ENCODE results near the gene NEGR1.

Gene NEGR1

GRCh38 chr1:72202761-72203160, 79.6 kb downstream of the NEGR1 start:
- Histone ChIP-seq H3K27me3 (replicated peaks; ENCODE audit: control insufficient read depth, insufficient read depth, low read length, poor library complexity, severe bottlenecking) (no peaks in the 10 kb centered on the region), H3K4me1 (ENCODE audit: control insufficient read depth, insufficient read depth, low read length, poor library complexity, severe bottlenecking) (no peaks in the 10 kb centered on the region), H3K4me3 (ENCODE audit: insufficient read depth, low read depth, low read length, poor library complexity, severe bottlenecking) (no peak overlapping the region), H3K36me3 (ENCODE audit: control insufficient read depth, insufficient read depth, low read length) (no peaks in the 10 kb centered on the region), H3K9me3 (ENCODE audit: control insufficient read depth, low read length) (no peaks in the 10 kb centered on the region), H3K27ac (ENCODE audit: insufficient read depth, low read length, poor library complexity, severe bottlenecking) (no peak overlapping the region)
- no peak for DNase-seq

GRCh38 chr1:72197786-72198185, 84.6 kb downstream of the NEGR1 start:
- H3K27me3 ChIP-seq (replicated peaks; ENCODE audit: control insufficient read depth, insufficient read depth, low read length, poor library complexity, severe bottlenecking): no peaks in the 10 kb centered on the region
- H3K36me3 ChIP-seq (ENCODE audit: control insufficient read depth, insufficient read depth, low read length): no peaks in the 10 kb centered on the region
- no peaks in the 10 kb centered on the region for H3K4me1 ChIP-seq (ENCODE audit: control insufficient read depth, insufficient read depth, low read length, poor library complexity, severe bottlenecking)
- H3K9me3 ChIP-seq (ENCODE audit: control insufficient read depth, low read length): no peaks in the 10 kb centered on the region
- no peak overlapping the region for H3K27ac ChIP-seq (ENCODE audit: insufficient read depth, low read length, poor library complexity, severe bottlenecking)
- DNase-seq: no peak
- H3K4me3 ChIP-seq (ENCODE audit: insufficient read depth, low read depth, low read length, poor library complexity, severe bottlenecking): no peak overlapping the region

GRCh38 chr1:72186733-72187307, 95.5 kb downstream of the NEGR1 start:
- H3K27me3 ChIP-seq (replicated peaks; ENCODE audit: control insufficient read depth, insufficient read depth, low read length, poor library complexity, severe bottlenecking): no peaks in the 10 kb centered on the region
- no peaks in the 10 kb centered on the region for H3K36me3 ChIP-seq (ENCODE audit: control insufficient read depth, insufficient read depth, low read length)
- no peak for DNase-seq
- no peaks in the 10 kb centered on the region for H3K9me3 ChIP-seq (ENCODE audit: control insufficient read depth, low read length)
- H3K4me3 ChIP-seq (ENCODE audit: insufficient read depth, low read depth, low read length, poor library complexity, severe bottlenecking): no peak overlapping the region
- no peaks in the 10 kb centered on the region for H3K4me1 ChIP-seq (ENCODE audit: control insufficient read depth, insufficient read depth, low read length, poor library complexity, severe bottlenecking)
- no peak overlapping the region for H3K27ac ChIP-seq (ENCODE audit: insufficient read depth, low read length, poor library complexity, severe bottlenecking)

GRCh38 chr1:72184099-72184701, 98.1 kb downstream of the NEGR1 start:
- Histone ChIP-seq H3K27me3 (replicated peaks; ENCODE audit: control insufficient read depth, insufficient read depth, low read length, poor library complexity, severe bottlenecking) (no peaks in the 10 kb centered on the region), H3K9me3 (ENCODE audit: control insufficient read depth, low read length) (no peaks in the 10 kb centered on the region), H3K27ac (ENCODE audit: insufficient read depth, low read length, poor library complexity, severe bottlenecking) (no peak overlapping the region), H3K4me1 (ENCODE audit: control insufficient read depth, insufficient read depth, low read length, poor library complexity, severe bottlenecking) (no peaks in the 10 kb centered on the region), H3K36me3 (ENCODE audit: control insufficient read depth, insufficient read depth, low read length) (no peaks in the 10 kb centered on the region), H3K4me3 (ENCODE audit: insufficient read depth, low read depth, low read length, poor library complexity, severe bottlenecking) (no peak overlapping the region)
- no peak for DNase-seq

- Histone ChIP-seq H3K36me3 (ENCODE audit: control insufficient read depth, insufficient read depth, low read length) (no peaks in the 10 kb centered on the region), H3K4me1 (ENCODE audit: control insufficient read depth, insufficient read depth, low read length, poor library complexity, severe bottlenecking) (no peaks in the 10 kb centered on the region), H3K27ac (ENCODE audit: insufficient read depth, low read length, poor library complexity, severe bottlenecking) (no peak overlapping the region), H3K27me3 (replicated peaks; ENCODE audit: control insufficient read depth, insufficient read depth, low read length, poor library complexity, severe bottlenecking) (no peaks in the 10 kb centered on the region), H3K4me3 (ENCODE audit: insufficient read depth, low read depth, low read length, poor library complexity, severe bottlenecking) (no peak overlapping the region), H3K9me3 (ENCODE audit: control insufficient read depth, low read length) (no peaks in the 10 kb centered on the region)
- no peak for DNase-seq
Measured at GRCh38 chr1:72182859-72183258, 99.5 kb downstream of the NEGR1 start.

- H3K36me3 ChIP-seq (ENCODE audit: control insufficient read depth, insufficient read depth, low read length): no peaks in the 10 kb centered on the region
- H3K4me1 ChIP-seq (ENCODE audit: control insufficient read depth, insufficient read depth, low read length, poor library complexity, severe bottlenecking): no peaks in the 10 kb centered on the region
- H3K4me3 ChIP-seq (ENCODE audit: insufficient read depth, low read depth, low read length, poor library complexity, severe bottlenecking): no peak overlapping the region
- no peaks in the 10 kb centered on the region for H3K27me3 ChIP-seq (replicated peaks; ENCODE audit: control insufficient read depth, insufficient read depth, low read length, poor library complexity, severe bottlenecking)
- DNase-seq: no peak
- no peak overlapping the region for H3K27ac ChIP-seq (ENCODE audit: insufficient read depth, low read length, poor library complexity, severe bottlenecking)
- H3K9me3 ChIP-seq (ENCODE audit: control insufficient read depth, low read length): no peaks in the 10 kb centered on the region
Measured at GRCh38 chr1:72178266-72178665, 104.1 kb downstream of the NEGR1 start.

GRCh38 chr1:72177711-72178110, 104.6 kb downstream of the NEGR1 start:
- Histone ChIP-seq H3K27ac (ENCODE audit: insufficient read depth, low read length, poor library complexity, severe bottlenecking) (no peak overlapping the region), H3K36me3 (ENCODE audit: control insufficient read depth, insufficient read depth, low read length) (no peaks in the 10 kb centered on the region), H3K4me1 (ENCODE audit: control insufficient read depth, insufficient read depth, low read length, poor library complexity, severe bottlenecking) (no peaks in the 10 kb centered on the region), H3K27me3 (replicated peaks; ENCODE audit: control insufficient read depth, insufficient read depth, low read length, poor library complexity, severe bottlenecking) (no peaks in the 10 kb centered on the region), H3K4me3 (ENCODE audit: insufficient read depth, low read depth, low read length, poor library complexity, severe bottlenecking) (no peak overlapping the region), H3K9me3 (ENCODE audit: control insufficient read depth, low read length) (no peaks in the 10 kb centered on the region)
- DNase-seq: no peak

- no peaks in the 10 kb centered on the region for H3K4me1 ChIP-seq (ENCODE audit: control insufficient read depth, insufficient read depth, low read length, poor library complexity, severe bottlenecking)
- no peaks in the 10 kb centered on the region for H3K27me3 ChIP-seq (replicated peaks; ENCODE audit: control insufficient read depth, insufficient read depth, low read length, poor library complexity, severe bottlenecking)
- H3K27ac ChIP-seq (ENCODE audit: insufficient read depth, low read length, poor library complexity, severe bottlenecking): no peak overlapping the region
- no peak overlapping the region for H3K4me3 ChIP-seq (ENCODE audit: insufficient read depth, low read depth, low read length, poor library complexity, severe bottlenecking)
- no peaks in the 10 kb centered on the region for H3K9me3 ChIP-seq (ENCODE audit: control insufficient read depth, low read length)
- DNase-seq: no peak
- no peaks in the 10 kb centered on the region for H3K36me3 ChIP-seq (ENCODE audit: control insufficient read depth, insufficient read depth, low read length)
Measured at GRCh38 chr1:72170246-72170645, 112.1 kb downstream of the NEGR1 start.

GRCh38 chr1:72166426-72166825, 115.9 kb downstream of the NEGR1 start:
- Histone ChIP-seq H3K36me3 (ENCODE audit: control insufficient read depth, insufficient read depth, low read length) (no peaks in the 10 kb centered on the region), H3K27me3 (replicated peaks; ENCODE audit: control insufficient read depth, insufficient read depth, low read length, poor library complexity, severe bottlenecking) (no peaks in the 10 kb centered on the region), H3K9me3 (ENCODE audit: control insufficient read depth, low read length) (no peaks in the 10 kb centered on the region), H3K4me1 (ENCODE audit: control insufficient read depth, insufficient read depth, low read length, poor library complexity, severe bottlenecking) (no peaks in the 10 kb centered on the region), H3K27ac (ENCODE audit: insufficient read depth, low read length, poor library complexity, severe bottlenecking) (no peak overlapping the region), H3K4me3 (ENCODE audit: insufficient read depth, low read depth, low read length, poor library complexity, severe bottlenecking) (no peak overlapping the region)
- no peak for DNase-seq

- Histone ChIP-seq H3K27me3 (replicated peaks; ENCODE audit: control insufficient read depth, insufficient read depth, low read length, poor library complexity, severe bottlenecking) (no peaks in the 10 kb centered on the region), H3K4me3 (ENCODE audit: insufficient read depth, low read depth, low read length, poor library complexity, severe bottlenecking) (no peak overlapping the region), H3K36me3 (ENCODE audit: control insufficient read depth, insufficient read depth, low read length) (no peaks in the 10 kb centered on the region), H3K9me3 (ENCODE audit: control insufficient read depth, low read length) (no peaks in the 10 kb centered on the region), H3K4me1 (ENCODE audit: control insufficient read depth, insufficient read depth, low read length, poor library complexity, severe bottlenecking) (no peaks in the 10 kb centered on the region), H3K27ac (ENCODE audit: insufficient read depth, low read length, poor library complexity, severe bottlenecking) (no peak overlapping the region)
- DNase-seq: no peak
Measured at GRCh38 chr1:72150508-72150907, 131.8 kb downstream of the NEGR1 start.

All from effector memory CD4-positive, alpha-beta T cell (primary cell).